ENCODE measurements around the gene PFKP. TPM values are rescaled to one million over a fixed set of nuclear protein-coding genes. Genes with fewer than 3 reads are reported as not detected.

PFKP gene
- total and polyA plus RNA-seq, 2 experiments from 2014 or later = 24.6 to 48.9 TPM

- H3K4me3 ChIP-seq = no peak overlapping the region
- no peaks in the 10 kb centered on the region for H3K27me3 ChIP-seq
- TF ChIP-seq CTCF (IDR thresholded peaks at IDR 0.05; ENCODE audit: poor library complexity) (no peak), EZH2 (IDR thresholded peaks at IDR 0.05; ENCODE audit: borderline replicate concordance) (no peak), EZH2phosphoT487 (IDR thresholded peaks at IDR 0.05; ENCODE audit: low read depth, severe bottlenecking, unreplicated experiment) (no peak)
- H4K20me1 ChIP-seq (ENCODE audit: insufficient read depth, poor library complexity, severe bottlenecking) = no peaks in the 10 kb centered on the region
- 61% methylated on average over 25 of the region's 25 CpGs for WGBS (ENCODE audit: low lambda C conversion rate, missing lambda C conversion rate)
- no peaks in the 10 kb centered on the region for H3K36me3 ChIP-seq (replicated peaks; ENCODE audit: insufficient read depth, low read depth)
- no peaks in the 10 kb centered on the region for H3K9me3 ChIP-seq (ENCODE audit: low read depth)
- no peaks in the 10 kb centered on the region for H3K9me2 ChIP-seq (replicated peaks; ENCODE audit: insufficient read depth)
- peak overlapping the region; percentile 20 for H3K27ac ChIP-seq
- peaks cover 7% of the 10 kb centered on the region for H3K4me1 ChIP-seq (ENCODE audit: insufficient read depth)
- DNase-seq (ENCODE audit: low spot score) = peak; percentile 55
- no peak overlapping the region for H2AFZ ChIP-seq
- H3K79me2 ChIP-seq = no peaks in the 10 kb centered on the region
- peak overlapping the region; percentile 46 for H3K4me2 ChIP-seq
These were observed 59.5 kb downstream of the PFKP start for GRCh38 chr10:3126741-3127346.

GRCh38 chr10:3127921-3128320, 60.6 kb downstream of the PFKP start:
- Histone ChIP-seq H3K79me2 (no peaks in the 10 kb centered on the region), H3K4me2 (no peak overlapping the region), H4K20me1 (ENCODE audit: insufficient read depth, poor library complexity, severe bottlenecking) (no peaks in the 10 kb centered on the region), H3K9me3 (ENCODE audit: low read depth) (no peaks in the 10 kb centered on the region), H3K9me2 (replicated peaks; ENCODE audit: insufficient read depth) (no peaks in the 10 kb centered on the region), H3K27me3 (no peaks in the 10 kb centered on the region), H2AFZ (no peak overlapping the region), H3K4me1 (ENCODE audit: insufficient read depth) (peaks cover 7% of the 10 kb centered on the region), H3K36me3 (replicated peaks; ENCODE audit: insufficient read depth, low read depth) (no peaks in the 10 kb centered on the region), H3K4me3 (no peak overlapping the region), H3K27ac (no peak overlapping the region)
- DNase-seq (ENCODE audit: low spot score) = no peak
- 89% methylated on average over 10 of the region's 10 CpGs for WGBS (ENCODE audit: low lambda C conversion rate, missing lambda C conversion rate)
- TF ChIP-seq EZH2phosphoT487 (IDR thresholded peaks at IDR 0.05; ENCODE audit: low read depth, severe bottlenecking, unreplicated experiment) (no peak), CTCF (IDR thresholded peaks at IDR 0.05; ENCODE audit: poor library complexity) (no peak), EZH2 (IDR thresholded peaks at IDR 0.05; ENCODE audit: borderline replicate concordance) (no peak)

GRCh38 chr10:3128379-3129130, 61.2 kb downstream of the PFKP start:
- Histone ChIP-seq H4K20me1 (ENCODE audit: insufficient read depth, poor library complexity, severe bottlenecking) (no peaks in the 10 kb centered on the region), H3K27ac (no peak overlapping the region), H3K4me2 (no peak overlapping the region), H3K9me2 (replicated peaks; ENCODE audit: insufficient read depth) (no peaks in the 10 kb centered on the region), H3K36me3 (replicated peaks; ENCODE audit: insufficient read depth, low read depth) (no peaks in the 10 kb centered on the region), H3K9me3 (ENCODE audit: low read depth) (no peaks in the 10 kb centered on the region), H3K27me3 (no peaks in the 10 kb centered on the region), H3K4me3 (no peak overlapping the region), H3K79me2 (no peaks in the 10 kb centered on the region), H3K4me1 (ENCODE audit: insufficient read depth) (peaks cover 7% of the 10 kb centered on the region), H2AFZ (no peak overlapping the region)
- no peak for DNase-seq (ENCODE audit: low spot score)
- WGBS (ENCODE audit: low lambda C conversion rate, missing lambda C conversion rate) = 96% methylated on average over 24 of the region's 24 CpGs
- no peak for TF ChIP-seq EZH2 (IDR thresholded peaks at IDR 0.05; ENCODE audit: borderline replicate concordance)
- no peak for TF ChIP-seq EZH2phosphoT487 (IDR thresholded peaks at IDR 0.05; ENCODE audit: low read depth, severe bottlenecking, unreplicated experiment)
- TF ChIP-seq CTCF (IDR thresholded peaks at IDR 0.05; ENCODE audit: poor library complexity) = no peak
